GM13977 (cell line): ENCODE data around the gene ADAM11.

Experiments used
- DNase-seq: peaks from one replicate; pipeline ENCODE4 v3.0.0; 2012; ENCODE audit warnings: low spot score
- in situ Hi-C: fragments of 300-500 bp; cut with MboI; formaldehyde crosslinking; loops from one replicate; pipeline ENCODE4 v1.12.0; 2022; ENCODE audit warnings: low sequenced_read_pairs, low pct_unique_long_range_greater_than_20kb, mixed read lengths, inconsistent platforms; ENCODE audit not compliant: unreplicated experiment
- TF ChIP-seq, protein P1 (sequence below): IDR thresholded peaks from 2 replicates; pipeline ENCODE4 v1.5.1; 2012; ENCODE audit warnings: mild to moderate bottlenecking, control low read depth; ENCODE audit not compliant: insufficient read depth; ENCODE audit errors: extremely low read depth, missing control alignments

The ADAM11 gene

DNA sequence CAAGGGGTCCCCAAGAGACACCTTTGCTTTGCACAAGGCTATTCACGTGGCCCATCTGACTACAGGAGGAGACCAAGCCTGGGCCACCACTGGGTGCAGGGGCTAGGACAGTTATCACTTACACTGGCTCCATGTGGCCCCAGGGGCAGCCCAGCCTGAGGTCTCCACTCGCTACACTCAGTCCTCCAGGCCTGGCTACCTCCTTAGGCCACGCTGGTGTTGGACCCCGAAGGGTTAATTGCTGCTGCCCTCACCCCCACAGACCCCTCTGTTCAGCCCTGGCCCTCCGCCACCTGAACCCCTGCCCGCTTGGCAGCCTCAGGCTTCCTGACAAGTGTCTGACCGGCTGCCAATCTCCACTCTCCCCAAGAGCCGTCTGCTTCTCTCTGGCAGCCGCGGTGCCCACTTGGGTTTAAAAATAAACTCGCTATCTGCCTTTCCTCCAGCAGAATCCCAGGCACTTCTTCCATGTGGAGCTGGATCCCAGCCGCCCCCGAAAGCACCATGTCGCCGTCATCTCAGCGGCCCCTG, 27.8 kb downstream of the ADAM11 start:
- TF ChIP-seq, protein P1, sequence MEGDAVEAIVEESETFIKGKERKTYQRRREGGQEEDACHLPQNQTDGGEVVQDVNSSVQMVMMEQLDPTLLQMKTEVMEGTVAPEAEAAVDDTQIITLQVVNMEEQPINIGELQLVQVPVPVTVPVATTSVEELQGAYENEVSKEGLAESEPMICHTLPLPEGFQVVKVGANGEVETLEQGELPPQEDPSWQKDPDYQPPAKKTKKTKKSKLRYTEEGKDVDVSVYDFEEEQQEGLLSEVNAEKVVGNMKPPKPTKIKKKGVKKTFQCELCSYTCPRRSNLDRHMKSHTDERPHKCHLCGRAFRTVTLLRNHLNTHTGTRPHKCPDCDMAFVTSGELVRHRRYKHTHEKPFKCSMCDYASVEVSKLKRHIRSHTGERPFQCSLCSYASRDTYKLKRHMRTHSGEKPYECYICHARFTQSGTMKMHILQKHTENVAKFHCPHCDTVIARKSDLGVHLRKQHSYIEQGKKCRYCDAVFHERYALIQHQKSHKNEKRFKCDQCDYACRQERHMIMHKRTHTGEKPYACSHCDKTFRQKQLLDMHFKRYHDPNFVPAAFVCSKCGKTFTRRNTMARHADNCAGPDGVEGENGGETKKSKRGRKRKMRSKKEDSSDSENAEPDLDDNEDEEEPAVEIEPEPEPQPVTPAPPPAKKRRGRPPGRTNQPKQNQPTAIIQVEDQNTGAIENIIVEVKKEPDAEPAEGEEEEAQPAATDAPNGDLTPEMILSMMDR: no peak
- in situ Hi-C loops: no loop called here
- no peak for DNase-seq

DNA sequence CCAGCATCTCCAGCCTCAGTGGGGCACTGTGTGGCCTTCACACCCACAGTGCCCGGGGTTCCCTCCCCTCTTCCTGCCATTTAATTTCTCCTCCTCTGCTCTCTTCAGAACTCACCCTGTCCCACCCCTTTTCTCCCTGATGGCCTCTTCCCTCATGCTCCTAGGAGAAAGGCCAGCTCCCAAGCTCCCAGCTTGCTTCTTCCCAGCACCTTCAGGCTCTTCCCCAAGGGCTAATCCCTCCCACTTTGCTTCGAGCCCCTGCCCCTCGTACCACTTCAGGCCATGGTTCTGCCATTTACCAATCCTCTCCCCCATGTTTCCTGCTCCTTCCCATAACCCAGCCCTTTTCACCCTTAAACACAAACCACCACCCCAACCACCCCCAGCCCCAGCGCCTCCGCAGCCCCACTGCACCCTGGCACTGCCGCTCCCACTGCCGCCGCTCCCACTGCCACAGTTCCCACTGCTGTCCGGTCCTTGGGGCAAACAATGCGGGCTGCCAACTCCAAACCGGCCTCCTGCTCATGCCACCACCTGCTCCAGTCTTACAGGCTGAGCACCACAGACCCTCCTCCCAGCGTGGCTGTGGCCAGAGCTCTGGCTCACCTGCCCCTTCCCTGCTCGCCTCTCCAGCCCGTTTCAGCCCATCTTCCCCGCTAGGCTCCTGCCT, 28.6 kb downstream of the ADAM11 start:
- TF ChIP-seq, protein P1: no peak
- no peak for DNase-seq
- in situ Hi-C loops: no loop called here

DNA sequence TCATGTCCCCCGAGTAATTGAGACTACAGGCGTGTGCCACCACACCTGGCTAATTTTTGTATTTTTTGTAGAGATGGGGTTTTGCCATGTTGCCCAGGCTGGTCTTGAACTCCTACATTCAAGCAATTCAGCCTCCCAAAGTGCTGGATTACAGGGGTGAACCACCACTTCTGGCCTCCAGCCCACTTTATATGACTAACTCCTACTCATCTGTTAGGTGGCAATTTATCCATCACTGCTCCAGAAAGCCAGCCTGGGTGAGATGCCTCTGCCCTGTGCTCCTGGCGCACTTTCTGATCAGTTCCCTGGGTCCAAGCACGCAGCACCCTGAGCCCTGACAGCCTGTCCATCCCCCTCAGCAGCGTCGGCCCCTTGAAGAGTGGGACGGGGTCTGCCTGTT, 29.4 kb downstream of the ADAM11 start:
- in situ Hi-C loops: no loop called here
- no peak for DNase-seq
- TF ChIP-seq, protein P1: no peak

DNA sequence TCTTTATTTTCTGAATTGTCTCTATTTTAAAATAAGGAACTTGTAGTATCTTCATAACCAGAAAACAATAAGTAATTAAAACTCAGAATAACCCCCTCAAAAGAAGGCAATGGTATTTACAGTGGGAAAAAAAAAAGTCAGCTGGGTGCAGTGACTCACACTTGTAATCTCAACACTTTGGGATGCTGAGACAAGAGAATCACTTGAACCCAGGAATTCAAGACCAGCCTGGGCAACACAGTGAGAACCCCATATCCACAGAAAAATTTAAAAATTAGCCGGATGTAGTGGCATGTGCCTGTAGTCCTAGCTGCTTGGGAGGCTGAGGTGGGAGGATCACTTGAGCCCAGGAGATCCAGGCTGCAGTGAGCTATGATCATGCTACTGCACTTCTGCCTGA, 33.5 kb downstream of the ADAM11 start:
- DNase-seq: no peak
- TF ChIP-seq, protein P1: no peak
- in situ Hi-C loops: no loop called here

DNA sequence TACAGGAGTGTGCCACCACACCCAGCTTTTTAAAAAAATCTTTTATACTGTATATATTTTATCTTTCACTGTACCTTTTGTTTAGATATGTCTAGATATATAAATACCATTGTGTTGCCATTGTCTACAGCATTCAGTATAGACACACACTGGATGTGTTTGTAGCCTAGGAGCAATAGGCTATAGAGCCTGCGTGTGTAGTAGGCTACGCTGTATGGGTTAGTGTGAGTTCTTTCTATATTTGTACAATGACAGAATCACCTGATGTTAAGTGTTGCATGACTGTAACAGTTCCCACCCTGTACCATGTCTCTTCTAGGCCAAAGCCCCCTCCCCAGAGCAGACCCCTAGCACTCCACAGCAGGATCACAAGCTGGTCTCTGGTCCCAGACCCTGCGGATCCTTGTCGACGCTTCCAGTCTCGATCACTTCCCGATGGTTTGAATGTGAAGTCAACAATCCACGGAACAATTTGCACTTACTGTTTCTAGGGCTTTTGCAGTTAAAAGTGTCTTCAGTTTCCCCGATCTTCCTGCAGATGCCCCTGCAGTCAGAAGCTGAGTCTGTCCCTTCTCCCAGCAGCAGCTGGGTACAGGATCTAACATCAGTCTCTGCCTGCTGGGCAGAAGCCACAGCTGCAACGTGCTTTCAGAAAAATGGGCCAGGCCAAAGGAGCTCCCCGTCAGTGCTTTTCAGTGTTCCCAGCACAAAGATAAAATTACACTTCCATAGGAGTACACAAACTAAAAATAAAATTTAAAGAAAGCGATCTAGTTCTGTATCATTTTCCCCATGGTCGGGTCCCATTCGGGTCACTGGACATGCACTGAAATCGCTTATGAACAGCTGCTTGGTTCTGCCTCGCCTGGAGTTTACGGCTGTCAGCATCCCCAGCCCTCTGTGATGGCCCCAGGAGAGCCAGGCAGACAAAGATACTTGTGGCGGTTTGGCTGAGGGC, 35.4 kb downstream of the ADAM11 start:
- in situ Hi-C loops: no loop called here
- no peak for DNase-seq
- TF ChIP-seq, protein P1: no peak

DNA sequence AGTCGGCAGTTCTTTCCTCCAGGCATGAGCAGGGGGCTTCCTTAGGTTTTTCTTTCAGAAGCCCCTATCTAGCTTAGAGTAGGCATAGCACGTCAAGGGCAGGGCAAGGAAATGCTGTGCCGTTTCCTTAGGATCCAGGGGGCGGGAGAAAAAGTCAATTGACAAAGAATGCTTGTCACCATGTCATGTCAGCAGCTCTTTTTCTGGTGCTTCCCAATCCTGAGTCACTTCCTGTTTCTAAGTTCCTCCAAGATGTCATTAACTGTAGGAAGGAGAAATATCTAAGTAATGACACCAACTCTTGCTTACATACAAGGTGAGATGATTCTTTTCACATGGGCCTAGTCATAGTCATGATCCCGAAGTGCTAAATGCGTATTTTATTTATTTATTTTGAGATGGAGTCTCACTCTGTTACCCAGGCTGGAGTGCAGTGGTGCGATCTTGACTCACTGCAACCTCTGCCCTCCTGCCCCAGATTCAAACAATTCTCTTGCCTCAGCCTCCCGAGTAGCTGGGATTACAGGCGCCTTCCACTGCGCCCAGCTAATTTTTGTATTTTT, 36.1 kb downstream of the ADAM11 start:
- no peak for DNase-seq
- in situ Hi-C loops: no loop called here
- TF ChIP-seq, protein P1: no peak
